Mesothelial cell of epicardium (in vitro differentiated cells): ENCODE results near the gene B3GALNT1. TPM values are rescaled to one million over a fixed set of nuclear protein-coding genes. Genes with fewer than 3 reads are reported as not detected.

ENCODE experiments used
- DNase-seq, 2 experiments: peaks; one replicate each; pipeline ENCODE4 v3.0.0; 2021; ENCODE audit warnings: low spot score in 2 of 2; ENCODE audit not compliant: unreplicated experiment in 2 of 2
- H3K27ac Mint-ChIP-seq: 2 replicates; pipeline ENCODE4 v1.8.0; 2021; ENCODE audit warnings: mixed read lengths
- H3K27me3 Mint-ChIP-seq: 2 replicates; pipeline ENCODE4 v1.8.0; 2021; ENCODE audit warnings: low read depth, mixed read lengths
- H3K36me3 Mint-ChIP-seq: 2 replicates; pipeline ENCODE4 v1.8.0; 2021; ENCODE audit warnings: mixed read lengths
- H3K4me1 Mint-ChIP-seq: 2 replicates; pipeline ENCODE4 v1.8.0; 2021; ENCODE audit warnings: mixed read lengths
- H3K4me3 Mint-ChIP-seq: 2 replicates; pipeline ENCODE4 v1.8.0; 2021; ENCODE audit warnings: mild to moderate bottlenecking, moderate library complexity, mixed read lengths
- H3K9me3 Mint-ChIP-seq: 2 replicates; pipeline ENCODE4 v1.8.0; 2021; ENCODE audit warnings: mixed read lengths
- CTCF ChIP-seq: fragments of 200-600 bp; sonication (generic); IDR thresholded peaks from one replicate; pipeline ENCODE4 v1.5.0; 2021; ENCODE audit warnings: antibody characterized with exemption; ENCODE audit not compliant: unreplicated experiment
- total RNA-seq: library from RNA; stranded (reverse); gene quantifications from 3 replicates; pipeline ENCODE4 v1.2.1, GENCODE V29; 2021

B3GALNT1 gene
- total RNA-seq, 1 donor from 2014 or later: 31.1 TPM

- Mint-ChIP-seq H3K9me3 (no peaks in the 10 kb centered on the region), H3K36me3 (no peaks in the 10 kb centered on the region), H3K4me1 (no peaks in the 10 kb centered on the region), H3K4me3 (no peak overlapping the region), H3K27ac (no peak overlapping the region), H3K27me3 (no peaks in the 10 kb centered on the region)
- DNase-seq: no peak
- TF ChIP-seq CTCF: no peak
Observed at GRCh38 chr3:161069511-161070251, 35.5 kb downstream of the B3GALNT1 start.

GRCh38 chr3:161067335-161067734 lies 37.8 kb downstream of the B3GALNT1 start:
- TF ChIP-seq CTCF: no peak
- Mint-ChIP-seq H3K27ac (no peak overlapping the region), H3K9me3 (no peaks in the 10 kb centered on the region), H3K4me1 (no peaks in the 10 kb centered on the region), H3K4me3 (no peak overlapping the region), H3K36me3 (no peaks in the 10 kb centered on the region), H3K27me3 (no peaks in the 10 kb centered on the region)
- DNase-seq: no peak

GRCh38 chr3:161066930-161067329 lies 38.2 kb downstream of the B3GALNT1 start:
- H3K36me3 Mint-ChIP-seq: no peaks in the 10 kb centered on the region
- H3K4me1 Mint-ChIP-seq: no peaks in the 10 kb centered on the region
- no peak for TF ChIP-seq CTCF
- H3K9me3 Mint-ChIP-seq: no peaks in the 10 kb centered on the region
- H3K27ac Mint-ChIP-seq: no peak overlapping the region
- no peaks in the 10 kb centered on the region for H3K27me3 Mint-ChIP-seq
- DNase-seq: no peak
- H3K4me3 Mint-ChIP-seq: no peak overlapping the region

GRCh38 chr3:161064413-161064812 lies 40.7 kb downstream of the B3GALNT1 start:
- TF ChIP-seq CTCF: no peak
- H3K4me3 Mint-ChIP-seq: no peak overlapping the region
- no peak overlapping the region for H3K27ac Mint-ChIP-seq
- H3K36me3 Mint-ChIP-seq: no peaks in the 10 kb centered on the region
- no peak for DNase-seq
- no peaks in the 10 kb centered on the region for H3K9me3 Mint-ChIP-seq
- H3K27me3 Mint-ChIP-seq: no peaks in the 10 kb centered on the region
- H3K4me1 Mint-ChIP-seq: no peaks in the 10 kb centered on the region

GRCh38 chr3:161054860-161055604 lies 50.1 kb downstream of the B3GALNT1 start:
- no peak for TF ChIP-seq CTCF
- H3K4me3 Mint-ChIP-seq: no peak overlapping the region
- H3K36me3 Mint-ChIP-seq: no peaks in the 10 kb centered on the region
- H3K27ac Mint-ChIP-seq: no peak overlapping the region
- no peak for DNase-seq
- H3K9me3 Mint-ChIP-seq: no peaks in the 10 kb centered on the region
- no peaks in the 10 kb centered on the region for H3K27me3 Mint-ChIP-seq
- no peaks in the 10 kb centered on the region for H3K4me1 Mint-ChIP-seq
